Astrocyte (in vitro differentiated cells and primary cell): ENCODE results near the gene RBM42.
"Not testable (repeated sequence)": the region's sequence is repeated elsewhere in the genome, so short reads cannot be mapped to it uniquely, and the experiment has no call there.

Experiments used
- EZH2 ChIP-seq: IDR thresholded peaks from 2 replicates; pipeline ENCODE4 v1.6.1; 2012; ENCODE audit warnings: mild to moderate bottlenecking, low read length, inconsistent platforms; ENCODE audit not compliant: insufficient read depth
- TF ChIP-seq, protein P1 (sequence below): IDR thresholded peaks from 2 replicates; pipeline ENCODE4 v1.5.1; 2011; ENCODE audit warnings: low read depth, mild to moderate bottlenecking, inconsistent platforms, low read length, moderate library complexity; ENCODE audit not compliant: insufficient read depth

DNA sequence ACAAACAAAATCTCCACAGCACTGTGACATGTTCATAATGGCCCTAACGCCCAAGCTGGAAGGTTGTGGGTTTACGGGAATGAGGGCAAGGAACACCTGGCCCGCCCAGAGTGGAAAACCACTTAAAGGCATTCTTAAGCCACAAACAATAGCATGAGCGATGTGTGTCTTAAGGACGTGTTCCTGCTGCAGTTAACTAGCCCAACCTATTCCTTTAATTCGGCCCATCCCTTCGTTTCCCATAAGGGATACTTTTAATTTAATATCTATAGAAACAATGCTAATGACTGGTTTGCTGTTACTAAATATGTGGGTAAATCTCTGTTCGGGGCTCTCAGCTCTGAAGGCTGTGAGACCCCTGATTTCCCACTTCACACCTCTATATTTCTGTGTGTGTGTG, 21.7 kb upstream of the RBM42 start:
- TF ChIP-seq, protein P1, sequence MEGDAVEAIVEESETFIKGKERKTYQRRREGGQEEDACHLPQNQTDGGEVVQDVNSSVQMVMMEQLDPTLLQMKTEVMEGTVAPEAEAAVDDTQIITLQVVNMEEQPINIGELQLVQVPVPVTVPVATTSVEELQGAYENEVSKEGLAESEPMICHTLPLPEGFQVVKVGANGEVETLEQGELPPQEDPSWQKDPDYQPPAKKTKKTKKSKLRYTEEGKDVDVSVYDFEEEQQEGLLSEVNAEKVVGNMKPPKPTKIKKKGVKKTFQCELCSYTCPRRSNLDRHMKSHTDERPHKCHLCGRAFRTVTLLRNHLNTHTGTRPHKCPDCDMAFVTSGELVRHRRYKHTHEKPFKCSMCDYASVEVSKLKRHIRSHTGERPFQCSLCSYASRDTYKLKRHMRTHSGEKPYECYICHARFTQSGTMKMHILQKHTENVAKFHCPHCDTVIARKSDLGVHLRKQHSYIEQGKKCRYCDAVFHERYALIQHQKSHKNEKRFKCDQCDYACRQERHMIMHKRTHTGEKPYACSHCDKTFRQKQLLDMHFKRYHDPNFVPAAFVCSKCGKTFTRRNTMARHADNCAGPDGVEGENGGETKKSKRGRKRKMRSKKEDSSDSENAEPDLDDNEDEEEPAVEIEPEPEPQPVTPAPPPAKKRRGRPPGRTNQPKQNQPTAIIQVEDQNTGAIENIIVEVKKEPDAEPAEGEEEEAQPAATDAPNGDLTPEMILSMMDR: not testable (repeated sequence)
- TF ChIP-seq EZH2: not testable (repeated sequence)
